ENCODE data around the gene PRRC1. TPM values are rescaled to one million over a fixed set of nuclear protein-coding genes. Genes with fewer than 3 reads are reported as not detected.

PRRC1 gene
- total and polyA plus RNA-seq, 4 donors = 22.9 to 88.1 (median 40.9) TPM

DNA sequence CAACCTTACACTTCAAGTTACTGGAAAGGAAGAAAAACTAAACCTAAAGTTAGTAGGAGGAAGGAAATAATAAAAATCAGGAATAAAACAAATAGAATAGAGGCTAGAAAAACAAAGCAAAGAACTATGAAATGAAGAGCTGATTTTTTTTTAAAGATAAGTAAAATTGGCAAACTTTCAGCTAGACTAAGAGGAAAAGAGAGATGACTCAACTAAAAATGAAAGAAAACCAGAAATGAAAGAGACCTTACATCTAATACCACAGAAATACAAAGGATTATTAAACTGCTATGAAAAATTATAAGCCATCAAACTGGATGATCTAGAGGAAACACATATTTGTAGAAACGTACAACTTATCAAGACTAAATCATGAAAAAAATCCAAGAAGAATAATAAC lies 60.0 kb downstream of the PRRC1 start:
- TF ChIP-seq, protein P1, sequence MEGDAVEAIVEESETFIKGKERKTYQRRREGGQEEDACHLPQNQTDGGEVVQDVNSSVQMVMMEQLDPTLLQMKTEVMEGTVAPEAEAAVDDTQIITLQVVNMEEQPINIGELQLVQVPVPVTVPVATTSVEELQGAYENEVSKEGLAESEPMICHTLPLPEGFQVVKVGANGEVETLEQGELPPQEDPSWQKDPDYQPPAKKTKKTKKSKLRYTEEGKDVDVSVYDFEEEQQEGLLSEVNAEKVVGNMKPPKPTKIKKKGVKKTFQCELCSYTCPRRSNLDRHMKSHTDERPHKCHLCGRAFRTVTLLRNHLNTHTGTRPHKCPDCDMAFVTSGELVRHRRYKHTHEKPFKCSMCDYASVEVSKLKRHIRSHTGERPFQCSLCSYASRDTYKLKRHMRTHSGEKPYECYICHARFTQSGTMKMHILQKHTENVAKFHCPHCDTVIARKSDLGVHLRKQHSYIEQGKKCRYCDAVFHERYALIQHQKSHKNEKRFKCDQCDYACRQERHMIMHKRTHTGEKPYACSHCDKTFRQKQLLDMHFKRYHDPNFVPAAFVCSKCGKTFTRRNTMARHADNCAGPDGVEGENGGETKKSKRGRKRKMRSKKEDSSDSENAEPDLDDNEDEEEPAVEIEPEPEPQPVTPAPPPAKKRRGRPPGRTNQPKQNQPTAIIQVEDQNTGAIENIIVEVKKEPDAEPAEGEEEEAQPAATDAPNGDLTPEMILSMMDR (IDR thresholded peaks at IDR 0.05; ENCODE audit: control extremely low read depth, extremely low read depth) = no peak
- WGBS, 2 donors = 49 to 69% methylated on average over 1 of the region's 1 CpG
- DNase-seq (no peak), ATAC-seq (ENCODE audit: insufficient read depth, low FRiP score) (no peak)
- Histone ChIP-seq H3K4me3 (no peak overlapping the region), H3K9me3 (ENCODE audit: control insufficient read depth in 4 of 4, insufficient read depth in 3 of 4, low read length in 3 of 4) (peaks cover 0 to 10% (median 2%) of the 10 kb centered on the region in 4 donors), H3K36me3 (ENCODE audit: control insufficient read depth in 4 of 4, insufficient read depth in 4 of 4, low read length in 4 of 4) (no peaks in the 10 kb centered on the region), H3K27ac (ENCODE audit: low read depth in 1 of 2, low read length in 1 of 2) (no peak overlapping the region), H3K27me3 (ENCODE audit: control insufficient read depth in 3 of 3, insufficient read depth in 3 of 3, low read length in 2 of 3) (no peaks in the 10 kb centered on the region), H3K9ac (ENCODE audit: insufficient read depth in 1 of 2, low read length in 2 of 2) (no peak overlapping the region), H3K4me1 (ENCODE audit: control insufficient read depth in 5 of 5, insufficient read depth in 5 of 5, low read length in 5 of 5) (no peaks in the 10 kb centered on the region)

DNA sequence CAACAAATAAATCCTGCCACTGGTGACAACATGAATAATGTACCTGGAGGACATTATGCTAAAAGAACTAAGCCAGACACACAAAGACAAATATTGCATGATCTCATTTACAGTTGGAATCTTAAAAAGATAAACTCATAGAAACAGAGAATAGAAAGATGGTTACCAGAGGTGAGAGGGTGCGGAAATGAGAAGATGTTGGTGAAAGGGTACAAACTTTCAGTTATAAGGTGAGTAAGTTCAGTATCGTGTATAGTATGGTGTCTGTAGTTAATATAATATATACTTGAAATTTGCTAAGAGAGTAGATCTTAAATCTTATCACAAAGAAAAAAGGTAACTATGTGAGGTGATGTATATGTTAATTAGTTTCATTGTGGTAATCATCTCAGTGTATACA lies 63.3 kb downstream of the PRRC1 start:
- 92 to 93% methylated on average over 2 of the region's 2 CpGs for WGBS, 2 donors
- Histone ChIP-seq H3K27me3 (ENCODE audit: control insufficient read depth in 3 of 3, insufficient read depth in 3 of 3, low read length in 2 of 3) (no peaks in the 10 kb centered on the region), H3K36me3 (ENCODE audit: control insufficient read depth in 4 of 4, insufficient read depth in 4 of 4, low read length in 4 of 4) (no peaks in the 10 kb centered on the region), H3K4me1 (ENCODE audit: control insufficient read depth in 5 of 5, insufficient read depth in 5 of 5, low read length in 5 of 5) (peaks cover 0 to 7% (median 0%) of the 10 kb centered on the region in 5 donors), H3K9ac (ENCODE audit: insufficient read depth in 1 of 2, low read length in 2 of 2) (no peak overlapping the region), H3K9me3 (ENCODE audit: control insufficient read depth in 4 of 4, insufficient read depth in 3 of 4, low read length in 3 of 4) (peaks cover 0 to 3% (median 0%) of the 10 kb centered on the region in 4 donors), H3K27ac (ENCODE audit: low read depth in 1 of 2, low read length in 1 of 2) (no peak overlapping the region), H3K4me3 (no peak overlapping the region)
- TF ChIP-seq, protein P1 (IDR thresholded peaks at IDR 0.05; ENCODE audit: control extremely low read depth, extremely low read depth) = no peak
- no peak for DNase-seq
- ATAC-seq (ENCODE audit: insufficient read depth, low FRiP score) = no peak

DNA sequence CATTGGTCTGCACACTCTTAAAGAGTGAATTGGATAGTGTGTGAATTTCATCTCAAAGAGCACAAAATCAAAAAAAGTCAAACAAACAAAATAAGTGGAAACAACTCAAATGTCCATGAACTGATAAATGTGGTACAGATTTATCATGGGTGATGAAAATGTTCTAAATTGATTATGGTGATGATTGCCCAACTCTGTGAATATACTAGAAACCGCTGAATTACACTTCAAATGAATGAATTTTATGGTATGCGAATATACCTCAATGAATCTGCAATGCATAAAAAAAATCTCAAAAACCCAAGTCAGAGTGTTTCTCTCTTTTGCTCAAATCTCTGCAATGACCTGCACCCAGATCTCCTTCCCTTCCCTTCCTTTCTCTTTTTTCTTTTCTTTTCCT lies 64.0 kb downstream of the PRRC1 start:
- 96 to 98% methylated on average over 2 of the region's 2 CpGs for WGBS, 2 donors
- no peaks in the 10 kb centered on the region for H3K36me3 ChIP-seq (ENCODE audit: control insufficient read depth in 4 of 4, insufficient read depth in 4 of 4, low read length in 4 of 4)
- DNase-seq (no peak), ATAC-seq (ENCODE audit: insufficient read depth, low FRiP score) (no peak)
- no peaks in the 10 kb centered on the region for H3K27me3 ChIP-seq (ENCODE audit: control insufficient read depth in 3 of 3, insufficient read depth in 3 of 3, low read length in 2 of 3)
- H3K9ac ChIP-seq (ENCODE audit: insufficient read depth in 1 of 2, low read length in 2 of 2) = no peak overlapping the region
- no peak overlapping the region for H3K27ac ChIP-seq (ENCODE audit: low read depth in 1 of 2, low read length in 1 of 2)
- TF ChIP-seq, protein P1 (IDR thresholded peaks at IDR 0.05; ENCODE audit: control extremely low read depth, extremely low read depth) = no peak
- no peak overlapping the region for H3K4me3 ChIP-seq
- H3K4me1 ChIP-seq (ENCODE audit: control insufficient read depth in 5 of 5, insufficient read depth in 5 of 5, low read length in 5 of 5) = peaks cover 0 to 7% (median 0%) of the 10 kb centered on the region in 5 donors
- peaks cover 0 to 3% (median 0%) of the 10 kb centered on the region in 4 donors for H3K9me3 ChIP-seq (ENCODE audit: control insufficient read depth in 4 of 4, insufficient read depth in 3 of 4, low read length in 3 of 4)

DNA sequence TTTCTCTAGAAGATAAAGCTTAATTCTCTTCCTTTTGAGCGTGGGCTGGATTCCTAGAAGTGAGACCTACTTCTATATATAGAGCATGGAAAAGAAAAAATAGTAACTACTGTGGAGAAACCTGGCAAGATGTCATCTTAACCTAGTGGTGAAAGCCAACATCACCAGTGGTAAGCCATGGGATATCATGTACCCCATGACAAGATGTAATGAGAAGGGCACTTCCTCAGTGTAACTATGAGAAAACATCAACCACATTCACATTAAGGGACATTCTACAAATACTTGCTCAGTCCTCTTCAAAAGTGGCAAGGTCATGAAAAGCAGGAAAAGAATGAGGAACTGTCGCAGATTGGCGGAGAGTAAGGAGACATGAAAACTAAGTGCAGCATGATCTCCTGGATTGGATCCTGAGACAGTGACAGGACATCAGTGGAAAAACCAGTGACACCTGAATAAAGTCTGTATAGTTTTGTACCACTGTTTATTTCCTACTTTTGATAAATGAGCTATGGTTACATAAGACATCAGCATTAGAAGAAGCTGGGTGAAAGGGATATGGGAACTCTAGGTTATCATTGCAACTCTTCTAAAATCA lies 65.4 kb downstream of the PRRC1 start:
- DNase-seq = no peak
- ATAC-seq (ENCODE audit: insufficient read depth, low FRiP score) = no peak
- Histone ChIP-seq H3K27me3 (ENCODE audit: control insufficient read depth in 3 of 3, insufficient read depth in 3 of 3, low read length in 2 of 3) (no peaks in the 10 kb centered on the region), H3K36me3 (ENCODE audit: control insufficient read depth in 4 of 4, insufficient read depth in 4 of 4, low read length in 4 of 4) (no peaks in the 10 kb centered on the region), H3K27ac (ENCODE audit: low read depth in 1 of 2, low read length in 1 of 2) (no peak overlapping the region), H3K4me1 (ENCODE audit: control insufficient read depth in 5 of 5, insufficient read depth in 5 of 5, low read length in 5 of 5) (peaks cover 0 to 7% (median 0%) of the 10 kb centered on the region in 5 donors), H3K4me3 (no peak overlapping the region), H3K9ac (ENCODE audit: insufficient read depth in 1 of 2, low read length in 2 of 2) (no peak overlapping the region), H3K9me3 (ENCODE audit: control insufficient read depth in 4 of 4, insufficient read depth in 3 of 4, low read length in 3 of 4) (peaks cover 0 to 3% (median 0%) of the 10 kb centered on the region in 4 donors)
- WGBS, 2 donors = 52 to 57% methylated on average over 3 of the region's 3 CpGs
- TF ChIP-seq, protein P1 (IDR thresholded peaks at IDR 0.05; ENCODE audit: control extremely low read depth, extremely low read depth) = no peak
